SW 1271 (cell line): ENCODE data around the gene GPR132.
"Not testable (repeated sequence)": the region's sequence is repeated elsewhere in the genome, so short reads cannot be mapped to it uniquely, and the experiment has no call there.

Source experiments
- DNase-seq, 2 experiments: peaks; one replicate each; lab custom pipeline; 2025; lab: John Stamatoyannopoulos, UW

Gene GPR132

GRCh38 chr14:105041841-105042765, 23.1 kb downstream of the GPR132 start:
- no peak for DNase-seq

- DNase-seq: no peak
Observed at GRCh38 chr14:105039458-105040205, 25.6 kb downstream of the GPR132 start.

- DNase-seq: not testable (repeated sequence)
Observed at GRCh38 chr14:105035616-105036015, 29.6 kb downstream of the GPR132 start.

- DNase-seq: no peak
Observed at GRCh38 chr14:105034315-105035039, 30.8 kb downstream of the GPR132 start.

GRCh38 chr14:105033412-105033900, 31.8 kb downstream of the GPR132 start:
- DNase-seq: not testable (repeated sequence)

GRCh38 chr14:105032451-105032901, 32.8 kb downstream of the GPR132 start:
- DNase-seq: not testable (repeated sequence)

GRCh38 chr14:105030836-105031396, 34.3 kb downstream of the GPR132 start:
- no peak for DNase-seq

GRCh38 chr14:105030194-105030593, 35.0 kb downstream of the GPR132 start:
- no peak for DNase-seq

- DNase-seq: no peak
Observed at GRCh38 chr14:105029402-105029801, 35.8 kb downstream of the GPR132 start.

- DNase-seq: no peak
Observed at GRCh38 chr14:105028251-105028927, 36.8 kb downstream of the GPR132 start.

GRCh38 chr14:105027718-105028117, 37.5 kb downstream of the GPR132 start:
- DNase-seq: not testable (repeated sequence)

GRCh38 chr14:105026802-105027563, 38.2 kb downstream of the GPR132 start:
- DNase-seq: peak in 1 of 2 experiments; percentile 56

- DNase-seq: peak in 1 of 2 experiments; percentile 68
Observed at GRCh38 chr14:105026033-105026785, 39.0 kb downstream of the GPR132 start.

GRCh38 chr14:105025429-105025828, 39.8 kb downstream of the GPR132 start:
- no peak for DNase-seq

- DNase-seq: peak; percentile 65 to 78
Observed at GRCh38 chr14:105023791-105024480, 41.3 kb downstream of the GPR132 start.

- peak in 1 of 2 experiments; percentile 83 for DNase-seq
Observed at GRCh38 chr14:105023144-105023543, 42.1 kb downstream of the GPR132 start.

GRCh38 chr14:105022276-105022670, 43.0 kb downstream of the GPR132 start:
- DNase-seq: peak in 1 of 2 experiments; percentile 51

GRCh38 chr14:105021656-105022275, 43.5 kb downstream of the GPR132 start:
- DNase-seq: peak in 1 of 2 experiments; percentile 72
